HG03025 (cell line): ENCODE measurements around the gene SELENOW.
"Not testable (repeated sequence)": the region's sequence is repeated elsewhere in the genome, so short reads cannot be mapped to it uniquely, and the experiment has no call there.

Experiments
- ATAC-seq: cut with Tn5 transposase; IDR thresholded peaks from one replicate; pipeline ENCODE4 v1.9.1; 2021; ENCODE audit warnings: mild to moderate bottlenecking, moderate library complexity; ENCODE audit not compliant: unreplicated experiment, low FRiP score

The SELENOW gene

DNA sequence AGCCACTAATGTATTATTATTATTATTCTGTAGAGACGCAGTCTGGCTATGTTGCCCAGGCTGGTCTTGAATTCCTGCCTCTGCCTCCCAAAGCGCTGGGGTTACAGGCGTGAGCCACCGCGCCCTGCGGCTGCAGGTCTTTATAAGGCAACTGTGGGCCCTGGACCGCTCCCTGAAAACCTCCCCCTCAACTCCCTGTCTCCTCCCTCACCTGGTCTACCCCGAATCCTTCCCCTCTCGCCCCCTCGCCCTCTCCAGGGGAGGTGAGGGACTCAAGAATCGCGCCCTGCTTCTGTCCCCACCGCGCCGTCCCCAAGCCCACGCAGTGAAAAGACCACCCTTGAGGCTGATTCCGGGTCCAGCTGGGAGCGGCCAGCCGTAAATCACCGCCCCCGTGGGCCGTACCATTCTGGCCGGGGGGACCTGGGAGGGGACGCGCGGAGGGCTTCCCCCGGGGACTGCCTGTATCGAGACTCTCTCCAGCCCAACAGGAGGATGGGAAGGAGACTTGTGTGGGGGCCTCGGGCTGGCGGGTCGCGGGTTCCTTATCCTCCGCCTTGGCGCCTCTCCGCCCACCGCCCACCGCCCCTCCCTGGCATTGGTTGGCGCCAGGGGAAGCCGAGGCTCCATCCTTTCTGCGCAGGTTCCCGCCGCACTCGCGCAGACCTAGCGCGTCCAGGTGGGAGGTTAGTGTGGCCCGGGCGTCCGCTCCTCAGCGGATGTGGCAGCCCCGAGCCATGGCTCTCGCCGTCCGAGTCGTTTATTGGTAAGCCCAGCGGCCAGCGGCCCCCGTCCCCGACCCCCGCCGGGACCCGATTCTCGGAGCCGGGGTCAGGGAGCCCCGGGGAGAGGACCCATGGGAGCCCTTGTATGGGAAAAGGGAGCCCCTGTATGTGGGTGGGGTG is at the start of gene SELENOW:
TSS of gene SELENOW (plus strand) at position 655 of the 905 bp plus-strand sequence. CDS start at position 738, 83 bp downstream.
- ATAC-seq: no peak

- no peak for ATAC-seq
Observed at GRCh38 chr19:47729468-47729798, 49.1 kb upstream of the SELENOW start.

DNA sequence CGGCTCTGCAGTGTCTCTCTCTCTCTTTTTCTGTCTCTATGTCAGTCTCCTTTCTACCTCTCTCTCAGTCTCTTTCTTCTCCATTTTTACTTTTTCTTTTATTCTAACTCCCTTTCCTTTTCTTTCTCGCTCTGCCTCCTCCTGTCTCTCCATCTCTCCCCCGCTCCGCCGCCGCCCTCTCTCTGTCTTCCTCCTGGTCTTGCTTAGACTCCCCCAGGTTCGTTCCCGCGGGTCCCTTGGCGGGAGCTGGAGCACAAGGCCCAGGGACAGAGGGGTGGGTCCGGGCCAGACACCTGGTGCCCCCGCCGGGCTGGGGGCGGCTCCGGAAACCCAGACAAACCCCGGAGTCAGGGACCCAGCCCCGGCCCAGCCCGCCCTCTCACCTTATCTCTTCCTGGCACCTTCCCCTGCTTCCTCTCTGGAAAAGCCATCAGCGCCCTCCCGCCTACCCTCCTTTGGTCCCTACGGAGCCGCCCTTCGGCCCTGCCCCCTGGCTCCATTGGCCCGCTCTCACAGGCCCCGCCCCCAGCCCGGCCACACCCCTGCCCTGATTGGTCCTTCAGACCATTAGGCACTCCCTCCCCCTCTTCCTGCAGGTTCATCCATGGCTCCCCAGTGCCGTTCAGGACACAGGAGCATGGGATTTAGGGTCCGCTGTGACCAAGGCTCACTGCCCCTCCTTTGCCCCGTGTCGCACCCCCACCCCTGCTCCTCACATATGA is 48.5 kb upstream of the SELENOW start:
- ATAC-seq: no peak

DNA sequence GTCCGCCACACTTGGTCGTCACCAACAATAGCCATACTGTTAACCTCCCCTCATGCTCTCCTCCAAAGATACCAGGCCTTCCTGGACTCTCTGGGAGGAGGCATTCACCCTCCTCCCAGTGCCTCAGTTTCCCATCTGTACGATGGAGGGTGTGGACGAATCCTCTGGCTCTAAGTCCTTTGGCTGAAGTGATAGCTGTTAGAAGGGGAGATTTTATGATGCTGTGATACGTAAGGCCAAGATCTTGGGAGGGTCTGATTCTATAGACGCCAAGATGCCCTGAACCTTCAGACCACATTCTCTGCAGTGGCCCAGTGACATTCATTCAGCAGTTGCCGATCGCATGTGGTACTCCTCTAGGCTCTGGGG is 48.0 kb upstream of the SELENOW start:
- ATAC-seq: no peak

- ATAC-seq: no peak
Observed at GRCh38 chr19:47730910-47731309, 47.6 kb upstream of the SELENOW start.

DNA sequence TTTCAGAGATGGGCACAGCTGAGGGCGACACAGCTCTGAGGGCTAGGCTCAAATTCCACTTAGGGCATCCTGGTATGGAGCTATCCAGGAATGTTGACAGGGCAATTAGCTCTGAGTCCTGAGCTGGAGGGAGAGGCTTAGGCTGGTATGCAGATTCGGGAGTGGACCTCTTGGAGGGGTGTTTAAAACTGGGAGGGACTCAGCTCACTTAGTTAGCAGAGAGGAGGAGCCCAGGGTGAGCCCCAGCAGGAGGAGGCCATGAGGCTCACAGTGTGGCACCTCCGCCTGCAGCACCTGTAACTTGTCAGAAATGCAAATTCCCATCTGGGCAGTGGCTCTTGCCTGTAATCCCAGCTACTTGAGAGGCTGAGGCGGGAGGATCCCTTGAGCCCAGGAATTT is 43.4 kb upstream of the SELENOW start:
- ATAC-seq: no peak

DNA sequence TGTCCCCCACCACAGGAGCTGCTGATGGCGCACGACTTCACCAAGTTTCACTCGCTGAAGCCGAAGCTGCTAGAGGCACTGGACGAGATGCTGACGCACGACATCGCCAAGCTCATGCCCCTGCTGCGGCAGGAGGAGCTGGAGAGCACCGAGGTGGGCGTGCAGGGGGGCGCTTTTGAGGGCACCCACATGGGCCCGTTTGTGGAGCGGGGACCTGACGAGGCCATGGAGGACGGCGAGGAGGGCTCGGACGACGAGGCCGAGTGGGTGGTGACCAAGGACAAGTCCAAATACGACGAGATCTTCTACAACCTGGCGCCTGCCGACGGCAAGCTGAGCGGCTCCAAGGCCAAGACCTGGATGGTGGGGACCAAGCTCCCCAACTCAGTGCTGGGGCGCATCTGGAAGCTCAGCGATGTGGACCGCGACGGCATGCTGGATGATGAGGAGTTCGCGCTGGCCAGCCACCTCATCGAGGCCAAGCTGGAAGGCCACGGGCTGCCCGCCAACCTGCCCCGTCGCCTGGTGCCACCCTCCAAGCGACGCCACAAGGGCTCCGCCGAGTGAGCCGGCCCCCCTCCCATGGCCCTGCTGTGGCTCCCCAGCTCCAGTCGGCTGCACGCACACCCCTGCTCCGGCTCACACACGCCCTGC is 37.5 kb upstream of the SELENOW start:
- ATAC-seq: no peak

DNA sequence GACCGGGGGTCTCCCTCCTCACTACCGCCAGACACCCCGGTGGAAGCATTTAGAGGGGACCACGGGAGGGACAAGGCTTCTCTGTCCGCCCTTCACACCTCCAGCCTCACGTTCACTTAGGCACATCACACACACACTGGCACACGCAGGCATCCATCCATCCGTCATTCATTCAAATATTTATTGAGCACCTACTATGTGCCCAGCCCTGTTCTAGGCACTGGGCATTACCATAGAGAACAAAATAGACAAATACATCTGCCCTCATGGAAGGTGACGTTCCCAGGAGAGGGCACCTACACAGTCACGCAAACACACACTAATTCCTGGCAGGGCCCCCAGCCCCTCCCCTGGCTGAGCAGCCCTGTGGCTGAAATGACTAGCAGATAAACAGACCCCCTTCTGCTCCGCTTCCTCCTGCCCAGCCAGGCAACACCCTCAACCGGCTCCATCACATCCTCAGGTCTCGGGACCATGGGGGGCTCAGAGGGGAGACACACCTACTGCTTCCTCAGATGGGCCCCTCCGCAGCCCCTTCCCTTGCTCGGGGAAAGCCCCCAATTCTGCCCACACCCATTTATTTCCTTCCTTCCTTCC is 36.9 kb upstream of the SELENOW start:
- no peak for ATAC-seq

DNA sequence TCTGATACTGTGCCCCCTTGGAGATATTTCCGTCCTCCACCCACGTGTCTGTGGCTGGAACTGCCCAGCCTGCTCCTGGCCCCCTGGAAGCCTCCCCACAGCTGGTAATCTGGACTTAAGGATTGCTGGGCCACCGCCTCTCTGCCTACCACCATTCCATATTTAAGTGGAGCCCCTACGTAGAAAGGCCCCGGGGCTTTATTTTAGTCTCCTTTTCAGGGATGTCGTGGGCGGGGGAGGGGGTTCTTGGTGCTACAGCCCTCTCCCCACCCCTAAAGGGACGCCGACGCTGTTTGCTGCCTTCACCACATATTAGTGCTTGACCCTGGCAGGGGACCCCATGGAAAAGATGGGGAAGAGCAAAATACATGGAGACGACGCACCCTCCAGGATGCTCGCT is 35.9 kb upstream of the SELENOW start:
- no peak for ATAC-seq

GRCh38 chr19:47745010-47745901 is 33.2 kb upstream of the SELENOW start, which contains the start of gene NOP53:
NOP53 (plus strand) TSS chr19:47745546; CDS start chr19:47745560, 14 bp downstream.
- ATAC-seq: peak; percentile 68

DNA sequence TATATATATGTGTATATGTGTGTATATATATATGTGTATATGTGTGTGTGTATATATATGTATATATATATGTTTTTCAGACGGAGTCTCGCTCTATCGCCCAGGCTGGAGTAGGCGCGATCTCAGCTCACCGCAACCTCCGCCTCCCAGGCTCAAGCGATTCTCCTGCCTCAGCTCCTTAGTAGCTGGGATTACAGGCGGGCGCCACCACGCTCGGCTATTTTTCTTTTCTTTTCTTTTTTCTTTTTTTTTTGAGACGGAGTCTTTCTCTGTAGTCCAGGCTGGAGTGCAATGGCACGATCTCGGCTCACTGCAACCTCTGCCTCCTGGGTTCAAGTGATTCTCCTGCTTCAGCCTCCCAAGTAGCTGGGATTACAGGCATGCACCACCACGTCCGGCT is 32.4 kb upstream of the SELENOW start:
- ATAC-seq: not testable (repeated sequence)

GRCh38 chr19:47749326-47749725 is 29.2 kb upstream of the SELENOW start:
- no peak for ATAC-seq

GRCh38 chr19:47750752-47751151 is 27.8 kb upstream of the SELENOW start:
- ATAC-seq: no peak

GRCh38 chr19:47752440-47753211 is 25.9 kb upstream of the SELENOW start:
- ATAC-seq: no peak

GRCh38 chr19:47754206-47755064 is 24.1 kb upstream of the SELENOW start:
- no peak for ATAC-seq

- ATAC-seq: no peak
Observed at GRCh38 chr19:47755065-47755761, 23.3 kb upstream of the SELENOW start.

DNA sequence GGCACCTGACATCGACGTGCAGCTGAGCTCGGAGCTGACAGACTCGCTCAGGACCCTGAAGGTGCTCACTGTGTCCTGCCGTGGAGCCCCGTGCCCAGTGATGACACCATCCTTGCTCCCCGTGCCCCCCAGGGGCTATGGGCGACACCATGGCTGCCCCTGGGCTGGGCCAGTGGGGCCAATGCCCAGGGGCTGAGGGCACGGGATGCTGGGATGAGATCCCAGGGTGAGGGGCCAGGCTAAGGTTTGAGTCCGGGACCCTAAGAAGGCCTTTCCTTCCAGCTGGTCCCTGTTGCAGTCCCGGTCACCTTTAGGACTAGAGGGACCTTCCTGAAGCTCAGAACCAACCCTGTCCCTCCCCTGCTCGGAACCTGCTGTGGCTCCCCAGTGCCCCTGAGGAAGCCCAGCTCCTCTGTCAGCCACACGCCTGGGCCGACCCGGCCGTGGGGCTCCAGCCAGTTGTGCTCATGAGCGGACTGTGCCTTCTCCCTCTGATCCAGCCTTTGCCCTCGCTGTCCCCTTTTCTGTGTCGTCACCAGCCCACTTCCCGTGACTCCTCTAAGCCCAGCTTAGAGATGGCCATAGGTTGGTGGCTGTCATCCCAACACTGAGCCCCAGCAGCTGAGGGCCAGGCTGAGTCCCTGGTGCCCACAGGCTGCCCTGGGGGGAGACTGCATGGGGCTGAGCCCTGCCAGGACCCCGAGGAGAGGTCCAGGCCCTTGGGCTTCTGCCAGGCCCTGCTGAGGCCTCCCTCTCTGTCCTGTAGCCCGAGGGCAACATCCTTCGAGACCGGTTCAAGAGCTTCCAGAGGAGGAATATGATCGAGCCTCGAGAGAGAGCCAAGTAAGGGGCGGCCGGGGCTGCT is 22.5 kb upstream of the SELENOW start:
- ATAC-seq: no peak
